ENCODE results near the gene ACAP1.

Gene ACAP1

DNA sequence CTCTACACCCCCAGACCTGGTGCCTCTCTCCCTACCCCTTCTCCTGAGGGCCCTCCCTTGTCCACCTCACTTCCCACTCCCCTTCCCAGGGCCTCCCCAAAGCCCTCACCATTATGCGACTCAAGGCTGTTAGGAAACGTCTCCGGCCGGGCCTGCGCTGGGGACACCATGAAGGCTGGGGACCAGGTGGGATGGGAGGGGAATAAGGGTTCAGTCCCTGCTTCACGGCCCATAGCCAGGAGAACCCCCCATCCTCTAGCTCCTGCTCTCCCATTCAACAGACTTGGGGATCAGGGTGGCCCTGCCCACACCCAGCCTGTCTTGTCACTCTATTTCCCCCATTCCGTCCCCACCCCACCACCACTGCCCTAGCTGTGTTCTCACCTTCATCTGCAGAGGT lies 9.3 kb upstream of the ACAP1 start:
- H3K4me3 Mint-ChIP-seq = peak overlapping the region; percentile 34 to 72 (median 59)
- peaks cover 22% of the 10 kb centered on the region for H3K4me1 Mint-ChIP-seq
- peaks cover 14% of the 10 kb centered on the region for H3K36me3 Mint-ChIP-seq (ENCODE audit: low read depth)
- TF ChIP-seq, protein P1, sequence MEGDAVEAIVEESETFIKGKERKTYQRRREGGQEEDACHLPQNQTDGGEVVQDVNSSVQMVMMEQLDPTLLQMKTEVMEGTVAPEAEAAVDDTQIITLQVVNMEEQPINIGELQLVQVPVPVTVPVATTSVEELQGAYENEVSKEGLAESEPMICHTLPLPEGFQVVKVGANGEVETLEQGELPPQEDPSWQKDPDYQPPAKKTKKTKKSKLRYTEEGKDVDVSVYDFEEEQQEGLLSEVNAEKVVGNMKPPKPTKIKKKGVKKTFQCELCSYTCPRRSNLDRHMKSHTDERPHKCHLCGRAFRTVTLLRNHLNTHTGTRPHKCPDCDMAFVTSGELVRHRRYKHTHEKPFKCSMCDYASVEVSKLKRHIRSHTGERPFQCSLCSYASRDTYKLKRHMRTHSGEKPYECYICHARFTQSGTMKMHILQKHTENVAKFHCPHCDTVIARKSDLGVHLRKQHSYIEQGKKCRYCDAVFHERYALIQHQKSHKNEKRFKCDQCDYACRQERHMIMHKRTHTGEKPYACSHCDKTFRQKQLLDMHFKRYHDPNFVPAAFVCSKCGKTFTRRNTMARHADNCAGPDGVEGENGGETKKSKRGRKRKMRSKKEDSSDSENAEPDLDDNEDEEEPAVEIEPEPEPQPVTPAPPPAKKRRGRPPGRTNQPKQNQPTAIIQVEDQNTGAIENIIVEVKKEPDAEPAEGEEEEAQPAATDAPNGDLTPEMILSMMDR (IDR thresholded peaks at IDR 0.05; ENCODE audit: unreplicated experiment in 3 of 3) = no peak
- H3K27ac Mint-ChIP-seq = no peak overlapping the region
- no peaks in the 10 kb centered on the region for H3K27me3 Mint-ChIP-seq (ENCODE audit: low read depth)
- H3K9me3 Mint-ChIP-seq = no peaks in the 10 kb centered on the region

DNA sequence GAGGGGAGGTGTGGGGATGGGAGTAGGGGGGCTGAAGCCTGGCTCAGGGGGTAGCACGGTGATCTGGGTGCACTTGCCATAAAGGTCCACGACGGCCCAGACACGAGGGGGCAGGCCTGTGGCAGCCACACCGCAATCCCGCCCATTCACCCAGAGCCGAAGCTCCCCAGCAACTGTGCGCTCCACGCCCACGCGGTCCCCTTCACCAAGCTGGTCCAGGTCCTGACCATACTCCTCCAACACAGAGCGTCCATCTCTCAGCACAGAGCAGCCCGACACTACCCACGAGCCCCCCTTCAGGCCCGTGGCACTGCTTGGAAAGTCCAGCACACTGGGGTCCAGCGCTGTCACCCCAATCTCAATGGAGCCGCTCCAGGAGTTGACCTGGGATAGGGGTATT lies 8.8 kb upstream of the ACAP1 start:
- H3K27ac Mint-ChIP-seq = no peak overlapping the region
- H3K4me3 Mint-ChIP-seq = peak overlapping the region; percentile 68 to 98 (median 70)
- no peaks in the 10 kb centered on the region for H3K27me3 Mint-ChIP-seq (ENCODE audit: low read depth)
- no peaks in the 10 kb centered on the region for H3K9me3 Mint-ChIP-seq
- TF ChIP-seq, protein P1 (IDR thresholded peaks at IDR 0.05; ENCODE audit: unreplicated experiment in 3 of 3) = no peak
- peaks cover 10% of the 10 kb centered on the region for H3K36me3 Mint-ChIP-seq (ENCODE audit: low read depth)
- H3K4me1 Mint-ChIP-seq = peaks cover 26% of the 10 kb centered on the region

DNA sequence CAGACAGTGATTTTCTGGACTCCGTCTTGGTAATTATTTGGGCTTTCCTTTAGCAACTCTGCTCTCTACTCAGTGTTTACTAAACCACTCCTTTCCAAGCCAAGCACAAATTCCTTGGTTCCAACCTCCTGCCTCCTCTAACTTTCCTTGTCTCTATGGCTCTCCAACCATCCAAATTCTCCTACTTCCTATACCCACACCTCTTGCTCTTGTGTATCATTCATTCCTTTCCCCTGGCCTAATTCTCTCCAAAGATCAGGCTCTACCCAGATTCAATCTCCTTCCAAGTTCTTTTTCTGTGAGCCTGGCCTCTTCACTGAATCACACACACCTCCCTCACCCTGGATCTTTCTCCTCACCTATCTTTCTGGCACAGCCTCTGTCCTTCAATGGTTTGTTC lies 8.3 kb upstream of the ACAP1 start:
- no peaks in the 10 kb centered on the region for H3K9me3 Mint-ChIP-seq
- no peaks in the 10 kb centered on the region for H3K27me3 Mint-ChIP-seq (ENCODE audit: low read depth)
- peaks cover 7% of the 10 kb centered on the region for H3K36me3 Mint-ChIP-seq (ENCODE audit: low read depth)
- TF ChIP-seq, protein P1 (IDR thresholded peaks at IDR 0.05; ENCODE audit: unreplicated experiment in 3 of 3) = no peak
- H3K4me1 Mint-ChIP-seq = peaks cover 30% of the 10 kb centered on the region
- peak overlapping the region; percentile 83 to 98 (median 87) for H3K4me3 Mint-ChIP-seq
- peak overlapping the region in 2 of 3 experiments; percentile 85 to 96 for H3K27ac Mint-ChIP-seq

DNA sequence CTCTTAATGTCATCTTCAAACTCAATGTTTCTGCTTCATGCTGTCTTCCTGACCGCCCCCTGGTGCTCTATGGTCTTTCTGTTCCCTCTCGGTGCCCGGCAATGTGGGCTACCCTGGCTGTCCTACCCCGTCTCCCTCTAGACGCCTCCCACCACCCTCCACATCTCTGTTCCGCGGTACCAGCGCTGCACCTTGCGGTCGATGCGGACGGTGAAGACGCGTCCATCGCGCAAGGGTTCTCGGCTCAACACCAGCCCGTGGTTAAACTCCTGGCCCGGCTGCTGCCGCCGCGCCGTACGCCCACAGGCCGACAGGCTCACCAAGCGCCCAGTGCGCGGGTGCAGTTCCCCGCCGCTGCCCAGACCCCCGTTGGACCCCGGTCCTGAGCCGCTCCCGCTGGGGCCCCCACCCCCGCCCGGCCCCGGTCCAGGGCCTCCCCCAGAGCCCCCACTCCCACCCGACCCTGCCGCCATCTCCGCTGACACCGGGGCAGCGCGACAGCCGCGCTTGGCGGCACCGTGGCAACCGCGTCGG lies 7.4 kb upstream of the ACAP1 start, which contains the start of gene NEURL4:
Gene NEURL4, minus strand, starts transcription at position 496 of the 534 bp plus-strand sequence. Its CDS starts 23 bp downstream, at position 473.
- Mint-ChIP-seq H3K27me3 (ENCODE audit: low read depth) (no peaks in the 10 kb centered on the region), H3K36me3 (ENCODE audit: low read depth) (peaks cover 4% of the 10 kb centered on the region), H3K4me1 (peaks cover 30% of the 10 kb centered on the region), H3K4me3 (peak within 1 kb of the TSS; percentile 92 to 98 (median 94)), H3K27ac (peak within 1 kb of the TSS; percentile 96 to 98 (median 97)), H3K9me3 (no peaks in the 10 kb centered on the region)
- TF ChIP-seq, protein P1 (IDR thresholded peaks at IDR 0.05; ENCODE audit: unreplicated experiment in 3 of 3) = peak in 1 of 3 experiments; percentile 15

DNA sequence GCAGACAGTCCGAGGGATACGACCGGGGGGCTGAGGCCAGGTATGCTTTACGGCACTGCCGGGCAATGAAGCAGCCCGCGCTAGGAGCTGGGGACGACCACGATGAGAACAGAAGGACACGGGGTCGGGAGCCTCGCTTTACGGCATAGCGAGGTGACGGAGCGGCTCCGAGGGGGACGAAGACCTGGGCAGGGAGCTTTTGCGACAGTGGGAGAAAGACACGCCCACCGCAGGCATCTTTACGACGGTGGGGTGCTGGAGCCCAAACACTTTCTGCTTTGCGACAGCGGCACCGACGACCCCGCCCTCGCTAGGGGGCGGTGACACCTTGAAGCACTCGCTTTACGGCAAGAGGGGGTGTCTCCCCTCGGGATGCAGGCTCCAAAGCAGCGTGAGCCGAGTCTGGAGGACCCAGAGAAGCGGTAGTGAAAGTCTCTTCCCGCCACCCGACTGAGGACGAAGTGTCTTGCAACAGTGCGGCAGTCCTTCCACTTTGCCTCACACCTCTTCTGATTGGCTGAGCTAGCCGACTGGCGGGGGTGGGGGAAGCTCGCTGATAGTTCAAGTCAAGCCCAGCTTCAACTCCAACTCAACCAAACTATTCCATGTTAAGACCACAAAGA lies 6.8 kb upstream of the ACAP1 start:
- peaks cover 30% of the 10 kb centered on the region for H3K4me1 Mint-ChIP-seq
- H3K27ac Mint-ChIP-seq = peak overlapping the region; percentile 96 to 98 (median 97)
- TF ChIP-seq, protein P1 (IDR thresholded peaks at IDR 0.05; ENCODE audit: unreplicated experiment in 3 of 3) = no peak
- H3K9me3 Mint-ChIP-seq = no peaks in the 10 kb centered on the region
- peak overlapping the region; percentile 92 to 98 (median 94) for H3K4me3 Mint-ChIP-seq
- no peaks in the 10 kb centered on the region for H3K27me3 Mint-ChIP-seq (ENCODE audit: low read depth)
- no peaks in the 10 kb centered on the region for H3K36me3 Mint-ChIP-seq (ENCODE audit: low read depth)
